ENCODE data around the gene SSH3.

SSH3 gene

GRCh38 chr11:67354075-67355022, 51.0 kb downstream of the SSH3 start:
- intact Hi-C loops (cut with DNase I): loop anchor here (5.0 kb wide), 1 partner anchor 153 kb away; the partner anchor contains the start of genes CDK2AP2 and PITPNM1
- DNase-seq: peak in 2 of 10 donors; percentile 38 to 62

- intact Hi-C loops (cut with DNase I): no loop called here
- DNase-seq: peak in 3 of 10 donors; percentile 52 to 73 (median 60)
Measured at GRCh38 chr11:67355023-67355793, 51.9 kb downstream of the SSH3 start.

GRCh38 chr11:67355794-67356386, 52.6 kb downstream of the SSH3 start:
- DNase-seq: peak in 2 of 10 donors; percentile 25 to 53
- intact Hi-C loops (cut with DNase I): no loop called here

GRCh38 chr11:67356387-67356863, 53.1 kb downstream of the SSH3 start:
- peak in 3 of 10 donors; percentile 47 to 72 (median 57) for DNase-seq
- intact Hi-C loops (cut with DNase I): no loop called here

- intact Hi-C loops (cut with DNase I): no loop called here
- DNase-seq: peak in 8 of 10 donors; percentile 32 to 89 (median 56)
Measured at GRCh38 chr11:67356864-67357561, 53.7 kb downstream of the SSH3 start.

GRCh38 chr11:67357831-67358670, 54.7 kb downstream of the SSH3 start:
- DNase-seq: peak in 2 of 10 donors; percentile 19 to 33
- intact Hi-C loops (cut with DNase I): no loop called here

All from posterior cingulate gyrus (tissue), 11 donors.